GM12864 (cell line): ENCODE results near the gene MEIS1.

ENCODE experiments used
- DNase-seq: peaks from one replicate; pipeline ENCODE4 v3.0.0-alpha.2; 2011; ENCODE audit warnings: low read depth
- H3K4me3 ChIP-seq: 2 replicates; pipeline ENCODE4 v1.5.1; 2011; ENCODE audit warnings: mild to moderate bottlenecking, low read depth, low read length, control low read depth
- TF ChIP-seq, protein P1 (sequence below): IDR thresholded peaks from 2 replicates; pipeline ENCODE4 v1.5.1; 2011; ENCODE audit warnings: low read depth, mild to moderate bottlenecking, moderate library complexity, low read length, control low read depth, inconsistent platforms; ENCODE audit errors: missing control alignments

MEIS1 gene

GRCh38 chr2:66496670-66497420 is 61.9 kb downstream of the MEIS1 start:
- no peak overlapping the region for H3K4me3 ChIP-seq
- no peak for DNase-seq
- TF ChIP-seq, protein P1, sequence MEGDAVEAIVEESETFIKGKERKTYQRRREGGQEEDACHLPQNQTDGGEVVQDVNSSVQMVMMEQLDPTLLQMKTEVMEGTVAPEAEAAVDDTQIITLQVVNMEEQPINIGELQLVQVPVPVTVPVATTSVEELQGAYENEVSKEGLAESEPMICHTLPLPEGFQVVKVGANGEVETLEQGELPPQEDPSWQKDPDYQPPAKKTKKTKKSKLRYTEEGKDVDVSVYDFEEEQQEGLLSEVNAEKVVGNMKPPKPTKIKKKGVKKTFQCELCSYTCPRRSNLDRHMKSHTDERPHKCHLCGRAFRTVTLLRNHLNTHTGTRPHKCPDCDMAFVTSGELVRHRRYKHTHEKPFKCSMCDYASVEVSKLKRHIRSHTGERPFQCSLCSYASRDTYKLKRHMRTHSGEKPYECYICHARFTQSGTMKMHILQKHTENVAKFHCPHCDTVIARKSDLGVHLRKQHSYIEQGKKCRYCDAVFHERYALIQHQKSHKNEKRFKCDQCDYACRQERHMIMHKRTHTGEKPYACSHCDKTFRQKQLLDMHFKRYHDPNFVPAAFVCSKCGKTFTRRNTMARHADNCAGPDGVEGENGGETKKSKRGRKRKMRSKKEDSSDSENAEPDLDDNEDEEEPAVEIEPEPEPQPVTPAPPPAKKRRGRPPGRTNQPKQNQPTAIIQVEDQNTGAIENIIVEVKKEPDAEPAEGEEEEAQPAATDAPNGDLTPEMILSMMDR: no peak

DNA sequence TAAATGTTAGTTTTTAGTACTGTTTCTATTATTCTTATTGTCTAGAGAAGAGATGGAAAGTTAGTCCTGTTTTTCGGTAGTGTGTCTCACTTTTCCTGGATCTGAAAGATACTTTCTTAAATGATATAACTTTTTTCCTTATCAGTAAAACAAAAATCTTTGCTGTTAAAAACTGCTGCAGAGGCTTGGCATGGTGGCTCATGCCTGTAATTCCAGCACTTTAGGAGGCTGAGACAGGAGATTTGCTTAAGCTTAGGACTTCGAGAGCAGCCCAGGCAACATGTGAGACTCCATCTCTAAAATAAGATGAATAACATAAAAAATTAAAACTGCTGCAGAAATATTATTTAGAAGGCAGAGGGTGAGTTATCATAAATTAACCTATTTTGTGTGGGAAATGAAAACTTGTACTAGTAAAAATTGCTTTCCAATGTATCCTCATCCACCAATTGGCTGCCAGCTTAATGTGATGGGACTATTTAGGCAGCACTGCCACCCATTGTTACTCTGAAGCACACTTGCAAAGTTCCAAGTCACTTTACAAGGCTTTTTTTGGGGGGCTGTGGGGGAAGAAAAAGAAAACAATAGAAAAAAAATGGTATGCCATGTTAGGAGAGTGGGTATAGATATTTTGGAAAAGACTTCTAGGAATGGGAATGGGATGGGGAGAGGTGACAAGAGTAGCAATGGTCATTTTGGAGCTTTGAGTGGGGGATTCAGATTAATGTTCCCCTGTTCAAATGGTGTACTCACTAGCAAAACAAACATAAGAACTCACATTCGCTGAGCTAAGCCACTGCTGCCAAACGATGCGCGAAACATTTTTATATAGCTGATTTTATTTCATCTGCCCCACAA is 62.7 kb downstream of the MEIS1 start:
- TF ChIP-seq, protein P1: no peak
- no peak overlapping the region for H3K4me3 ChIP-seq
- no peak for DNase-seq

DNA sequence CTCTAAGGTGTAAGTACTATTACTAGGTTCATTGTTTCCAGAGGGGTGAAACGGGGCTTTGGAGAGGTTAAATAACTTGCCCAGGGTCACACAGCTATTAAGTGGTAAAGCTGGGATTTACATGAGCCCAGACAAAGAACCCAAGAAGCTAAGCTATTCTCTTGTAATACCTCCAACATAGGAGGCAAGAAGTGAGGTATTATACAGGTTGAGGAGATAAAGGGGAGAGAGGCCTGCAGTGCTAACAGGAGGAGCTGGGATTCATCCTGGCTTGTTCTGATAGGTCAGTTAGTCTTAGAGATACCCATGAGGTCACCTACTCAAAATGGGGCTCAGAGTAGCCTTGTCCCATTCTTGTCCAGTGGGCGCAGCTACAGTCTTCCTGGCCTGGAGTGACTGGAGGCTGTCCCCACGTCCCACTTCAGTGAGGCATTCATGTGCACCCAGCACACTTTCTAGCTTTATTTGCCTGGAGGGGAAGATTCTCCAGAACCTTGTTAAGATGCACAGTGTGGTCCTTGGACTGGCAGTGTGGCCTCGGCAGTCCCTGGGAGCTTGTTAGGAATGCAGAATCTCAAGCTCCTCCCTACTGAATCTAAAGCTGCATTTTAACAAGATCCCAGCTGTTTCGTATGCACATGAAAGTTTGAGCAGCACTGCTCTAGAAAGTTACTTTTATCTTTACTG is 63.5 kb downstream of the MEIS1 start:
- no peak overlapping the region for H3K4me3 ChIP-seq
- DNase-seq: no peak
- TF ChIP-seq, protein P1: no peak

DNA sequence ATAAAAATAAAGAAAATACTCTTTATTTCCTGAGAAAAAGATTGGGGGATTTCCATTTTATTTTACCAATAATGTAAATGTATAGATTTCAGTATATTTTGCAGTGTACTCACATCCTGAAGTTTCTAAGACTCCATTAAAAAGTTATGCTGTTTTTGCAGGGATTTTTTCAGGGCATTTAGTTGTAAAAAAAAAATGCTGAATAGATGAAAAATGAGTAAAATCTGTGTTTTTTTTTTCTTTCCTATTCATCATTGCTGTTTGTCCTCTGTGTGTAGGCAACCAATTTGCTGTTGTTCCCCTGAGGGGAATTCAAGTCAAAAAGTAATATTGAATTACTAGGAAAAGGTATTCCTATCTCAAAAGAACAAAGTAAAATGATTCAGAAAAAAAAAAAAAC is 66.3 kb downstream of the MEIS1 start:
- DNase-seq: no peak
- H3K4me3 ChIP-seq: no peak overlapping the region
- TF ChIP-seq, protein P1: no peak

DNA sequence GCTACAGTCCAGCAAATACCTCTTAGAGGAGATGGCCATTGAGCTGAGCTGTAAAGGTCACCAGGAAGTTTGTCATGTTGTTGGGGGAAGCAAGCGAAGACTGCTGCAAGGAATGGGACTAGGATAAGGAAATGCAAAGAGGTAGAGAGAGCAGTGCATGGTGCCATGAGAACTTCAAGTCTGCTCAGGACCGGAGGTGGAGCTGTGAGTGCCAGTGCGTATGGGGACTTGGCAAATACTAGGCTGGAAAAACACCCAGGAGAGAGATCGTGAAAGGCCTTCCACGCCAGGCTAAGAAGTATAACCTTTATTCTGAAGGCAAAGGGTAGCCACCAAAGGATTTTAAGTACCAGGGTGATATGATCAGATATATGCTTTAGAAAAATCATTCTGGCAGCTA is 71.3 kb downstream of the MEIS1 start:
- H3K4me3 ChIP-seq: no peak overlapping the region
- TF ChIP-seq, protein P1: no peak
- no peak for DNase-seq

DNA sequence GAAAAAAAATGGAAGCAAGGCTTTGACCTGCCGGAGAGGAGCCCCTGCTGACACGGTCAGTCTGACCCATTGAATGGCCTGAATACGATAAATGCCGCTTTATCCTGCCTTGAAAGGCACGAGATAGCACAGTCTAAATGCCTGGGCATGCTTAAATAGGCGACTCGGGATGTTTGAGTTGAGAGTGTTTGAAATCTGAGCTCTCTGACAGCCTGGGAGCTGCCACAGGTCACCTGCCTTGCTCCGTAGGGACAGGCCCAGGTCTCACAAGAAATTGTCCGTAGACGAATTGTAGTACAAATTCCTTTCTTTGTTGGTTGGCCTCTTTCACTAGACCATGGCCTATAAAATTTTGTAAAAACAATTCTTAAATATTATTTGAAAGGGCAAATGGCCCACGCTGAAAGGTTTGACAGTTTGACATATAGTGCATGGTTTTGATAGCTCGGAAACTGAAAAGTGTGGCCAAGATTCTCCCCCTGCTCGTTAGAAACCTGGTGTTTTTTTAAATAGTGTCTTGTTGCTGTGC is 72.8 kb downstream of the MEIS1 start:
- DNase-seq: no peak
- H3K4me3 ChIP-seq: no peak overlapping the region
- TF ChIP-seq, protein P1: no peak
